ENCODE measurements around the gene LIN37.

Gene LIN37

GRCh38 chr19:35731779-35732405, 16.5 kb upstream of the LIN37 start:
- intact Hi-C loops (cut with DNase I): no loop called here
- no peak for DNase-seq

DNA sequence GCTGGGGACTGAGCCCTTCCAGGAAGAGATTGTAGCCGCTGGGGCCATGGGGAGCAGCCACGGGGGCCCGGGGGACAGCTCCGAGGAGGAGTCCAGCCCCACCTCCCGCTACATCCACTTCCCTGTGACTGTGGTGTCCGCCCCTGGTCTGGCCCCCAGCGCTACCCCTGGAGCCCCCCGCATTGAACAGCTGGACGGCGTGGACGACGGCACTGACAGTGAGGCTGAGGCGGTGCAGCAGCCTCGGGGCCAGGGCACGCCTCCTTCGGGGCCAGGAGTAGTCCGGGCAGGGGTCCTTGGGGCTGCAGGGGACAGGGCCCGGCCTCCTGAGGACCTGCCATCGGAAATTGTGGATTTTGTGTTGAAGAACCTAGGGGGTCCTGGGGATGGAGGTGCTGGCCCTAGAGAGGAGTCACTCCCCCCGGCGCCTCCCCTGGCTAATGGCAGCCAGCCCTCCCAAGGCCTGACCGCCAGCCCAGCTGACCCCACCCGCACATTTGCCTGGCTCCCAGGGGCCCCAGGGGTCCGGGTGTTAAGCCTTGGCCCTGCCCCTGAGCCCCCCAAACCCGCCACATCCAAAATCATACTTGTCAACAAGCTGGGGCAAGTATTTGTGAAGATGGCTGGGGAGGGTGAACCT, 15.7 kb upstream of the LIN37 start:
- no peak for DNase-seq
- intact Hi-C loops (cut with DNase I): no loop called here

DNA sequence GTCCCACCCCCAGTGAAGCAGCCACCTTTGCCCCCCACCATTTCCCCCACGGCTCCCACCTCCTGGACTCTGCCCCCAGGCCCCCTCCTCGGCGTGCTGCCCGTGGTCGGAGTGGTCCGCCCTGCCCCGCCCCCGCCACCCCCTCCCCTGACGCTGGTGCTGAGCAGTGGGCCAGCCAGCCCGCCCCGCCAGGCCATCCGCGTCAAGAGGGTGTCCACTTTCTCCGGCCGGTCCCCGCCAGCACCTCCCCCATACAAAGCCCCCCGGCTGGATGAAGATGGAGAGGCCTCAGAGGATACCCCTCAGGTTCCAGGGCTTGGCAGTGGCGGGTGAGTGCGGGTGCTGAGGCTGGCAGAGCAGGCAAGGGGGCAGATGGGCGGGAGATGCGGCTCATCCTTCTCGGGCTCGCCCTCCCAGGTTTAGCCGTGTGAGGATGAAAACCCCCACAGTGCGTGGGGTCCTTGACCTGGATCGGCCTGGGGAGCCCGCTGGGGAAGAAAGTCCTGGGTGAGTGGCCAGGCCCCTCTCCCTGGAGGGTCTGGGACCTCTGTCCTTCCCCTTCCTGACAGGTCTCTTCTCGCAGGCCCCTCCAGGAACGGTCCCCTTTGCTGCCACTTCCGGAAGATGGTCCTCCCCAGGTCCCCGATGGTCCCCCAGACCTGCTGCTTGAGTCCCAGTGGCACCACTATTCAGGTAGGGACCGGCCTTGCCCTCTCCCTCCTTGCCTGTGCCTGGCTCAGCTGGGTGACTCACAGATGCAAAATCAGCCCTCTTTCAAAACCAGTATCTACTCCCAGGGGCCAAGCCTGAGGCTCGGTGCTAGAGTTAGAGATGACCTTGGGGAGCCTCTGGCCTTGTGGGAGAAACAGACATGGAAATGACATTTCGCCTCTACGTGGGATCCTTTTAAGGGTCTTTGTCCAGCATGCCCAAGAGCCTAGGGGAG, 14.9 kb upstream of the LIN37 start:
- no peak for DNase-seq
- intact Hi-C loops (cut with DNase I): no loop called here

DNA sequence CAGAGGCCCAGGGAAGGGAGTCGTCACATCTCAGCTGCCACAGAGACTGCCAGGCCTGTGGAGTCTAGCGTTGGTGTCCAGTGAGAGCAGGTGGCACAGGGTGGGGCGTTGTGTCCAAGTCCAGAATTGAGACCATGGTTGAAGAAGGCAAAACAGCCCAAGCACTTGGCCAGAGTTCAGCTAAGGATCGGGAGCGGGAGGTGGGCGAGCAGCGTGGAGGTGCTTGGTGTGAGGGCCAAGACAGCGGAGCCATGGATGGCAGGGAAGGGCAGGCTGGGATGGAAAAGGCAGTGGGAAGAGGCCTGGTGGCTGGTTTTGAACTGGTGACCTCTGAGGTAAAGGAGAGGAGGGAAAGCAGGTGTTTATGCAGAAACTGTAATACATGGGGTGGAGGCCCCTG, 14.1 kb upstream of the LIN37 start:
- no peak for DNase-seq
- intact Hi-C loops (cut with DNase I): no loop called here

DNA sequence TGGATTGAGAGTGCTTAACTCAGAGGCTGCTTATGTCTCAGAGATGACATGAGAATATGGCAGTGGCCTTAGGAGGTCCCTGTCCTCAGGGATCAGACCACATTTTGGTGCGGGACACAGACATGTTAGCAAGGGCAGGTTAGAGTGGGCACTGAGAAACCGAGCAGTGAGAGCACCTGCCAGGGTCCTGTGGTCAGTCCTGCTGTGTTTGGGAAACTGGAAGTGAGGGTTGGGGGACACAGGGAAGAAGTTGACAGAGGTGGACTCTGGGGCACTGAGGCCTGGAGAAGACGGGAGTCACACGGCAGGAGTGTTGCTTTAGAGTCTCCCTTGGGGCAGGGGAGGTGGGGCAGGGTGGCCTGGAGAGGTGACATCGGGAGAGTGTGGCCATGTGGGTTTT, 13.5 kb upstream of the LIN37 start:
- no peak for DNase-seq
- intact Hi-C loops (cut with DNase I): no loop called here

DNA sequence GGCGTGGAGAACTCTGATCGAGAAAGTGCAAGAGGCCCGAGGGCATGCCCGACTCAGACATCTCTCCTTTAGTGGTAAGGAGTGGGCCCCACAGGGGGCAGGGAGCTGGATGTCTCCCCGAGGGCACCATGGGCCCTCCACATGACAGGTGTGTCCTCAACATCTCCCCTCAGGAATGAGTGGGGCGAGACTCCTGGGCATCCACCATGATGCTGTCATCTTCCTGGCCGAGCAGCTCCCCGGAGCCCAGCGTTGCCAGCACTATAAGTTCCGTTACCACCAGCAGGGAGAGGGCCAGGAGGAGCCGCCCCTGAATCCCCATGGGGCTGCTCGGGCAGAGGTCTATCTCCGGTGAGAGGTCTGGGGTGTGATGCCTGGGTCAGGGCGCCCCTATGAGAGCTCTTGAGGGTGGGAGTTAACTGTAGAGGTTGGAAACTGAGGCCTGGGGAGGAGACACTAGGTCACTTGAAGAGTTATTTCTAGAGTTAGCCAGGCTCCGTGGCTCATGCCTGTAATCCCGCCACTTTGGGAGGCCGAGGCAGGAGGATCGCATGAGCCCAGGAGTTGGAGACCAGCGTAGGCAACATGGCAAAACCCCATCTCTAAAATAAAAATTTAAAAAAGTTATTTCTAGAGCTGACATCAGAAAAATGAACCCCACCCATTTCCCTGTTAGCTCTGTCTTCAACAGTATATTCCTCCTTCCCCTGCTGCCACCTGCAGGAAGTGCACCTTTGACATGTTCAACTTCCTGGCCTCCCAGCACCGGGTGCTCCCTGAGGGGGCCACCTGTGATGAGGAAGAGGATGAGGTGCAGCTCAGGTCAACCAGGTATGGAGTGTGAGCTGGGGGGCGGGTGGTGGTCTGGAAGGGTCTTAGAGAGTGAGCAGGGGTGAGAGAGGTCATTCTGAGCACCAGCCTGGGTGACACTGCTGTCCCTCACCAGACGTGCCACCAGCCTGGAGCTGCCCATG, 11.2 kb upstream of the LIN37 start:
- no peak for DNase-seq
- intact Hi-C loops (cut with DNase I): no loop called here

- intact Hi-C loops (cut with DNase I): no loop called here
- DNase-seq: no peak
Observed at GRCh38 chr19:35738021-35738886, 10.1 kb upstream of the LIN37 start.

GRCh38 chr19:35738887-35739229, 9.5 kb upstream of the LIN37 start:
- intact Hi-C loops (cut with DNase I): no loop called here
- no peak for DNase-seq

DNA sequence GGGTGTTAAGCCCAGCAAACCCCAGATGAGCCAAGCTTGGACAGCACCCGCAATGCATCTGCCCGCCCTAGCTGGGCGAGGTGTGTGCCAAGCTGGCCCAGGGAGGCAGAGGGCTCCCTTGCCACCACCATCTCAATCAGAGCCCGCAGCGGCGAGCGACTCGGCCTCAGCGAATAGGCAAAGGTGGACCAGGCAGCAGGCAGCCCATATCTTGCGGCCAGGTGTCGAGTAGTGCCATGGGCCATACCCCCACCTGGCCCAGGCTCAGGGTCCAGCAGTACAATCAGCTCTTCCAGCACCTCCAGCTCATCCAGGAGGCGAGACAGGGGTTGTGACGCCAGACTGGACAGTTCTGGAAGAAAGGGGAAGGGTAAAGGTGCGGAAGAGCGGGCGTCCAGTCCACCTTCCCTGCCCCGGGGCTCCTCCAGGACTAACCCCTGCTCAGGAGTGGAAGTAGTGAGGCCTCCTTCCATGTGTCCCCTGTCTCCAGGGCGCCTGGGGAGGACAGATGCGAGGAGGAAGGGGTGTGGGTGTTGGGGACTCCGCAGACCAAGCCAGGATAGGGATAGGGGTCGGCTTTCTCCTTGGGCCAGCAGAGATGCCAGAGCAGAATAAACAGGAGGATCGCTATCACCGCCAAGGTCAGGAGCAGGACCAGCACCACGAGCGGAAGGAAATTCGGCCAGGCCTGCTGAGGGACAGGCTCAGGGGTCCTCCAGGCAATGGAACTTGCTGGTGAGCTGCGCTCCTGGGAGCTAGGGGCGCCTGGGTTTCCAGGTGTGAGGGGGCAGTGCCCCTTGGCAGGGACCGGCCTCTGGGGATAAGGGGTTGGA, 8.9 kb upstream of the LIN37 start:
- intact Hi-C loops (cut with DNase I): loop anchor here (10.0 kb wide), 1 partner anchor 195 kb away; the partner anchor contains the start of gene LRFN3
- DNase-seq: peak in 1 of 42 donors; percentile 29

DNA sequence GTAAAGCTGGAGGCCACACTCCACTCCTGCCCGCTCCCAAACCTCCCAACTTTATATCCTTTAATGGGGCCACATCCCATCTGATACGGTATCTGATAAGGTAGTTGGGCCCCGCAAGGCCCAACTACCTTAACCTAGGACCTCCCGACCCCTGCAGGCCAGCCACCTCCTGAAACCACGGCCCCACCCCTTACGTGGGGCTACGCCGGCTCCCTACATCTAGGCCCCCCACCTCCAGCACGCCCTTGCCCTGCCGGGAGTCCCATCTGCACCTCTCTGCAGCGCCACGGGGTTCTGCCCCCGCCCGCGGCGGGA, 8.3 kb upstream of the LIN37 start:
- DNase-seq: no peak
- intact Hi-C loops (cut with DNase I): loop anchor here (10.0 kb wide), 1 partner anchor 195 kb away; the partner anchor contains the start of gene LRFN3

- intact Hi-C loops (cut with DNase I): loop anchor here (10.0 kb wide), 1 partner anchor 194 kb away; the partner anchor contains the start of gene LRFN3
- DNase-seq: peak; percentile 97 to 100 (median 99)
Observed at GRCh38 chr19:35740423-35741202, 7.8 kb upstream of the LIN37 start.

GRCh38 chr19:35741203-35741515, 7.2 kb upstream of the LIN37 start:
- intact Hi-C loops (cut with DNase I): loop anchor here (10.0 kb wide), 1 partner anchor 194 kb away; the partner anchor contains the start of gene LRFN3
- no peak for DNase-seq

- intact Hi-C loops (cut with DNase I): loop anchor here (10.0 kb wide), 1 partner anchor 193 kb away; the partner anchor contains the start of gene LRFN3
- peak in 15 of 42 donors; percentile 15 to 65 (median 36) for DNase-seq
Observed at GRCh38 chr19:35742121-35742724, 6.2 kb upstream of the LIN37 start, which contains the start of gene IGFLR1. TSS of gene IGFLR1 (minus strand) at chr19:35742452. CDS start at chr19:35741180, 1,272 bp downstream.

GRCh38 chr19:35743640-35744429, 4.5 kb upstream of the LIN37 start:
- intact Hi-C loops (cut with DNase I): loop anchor here (2.0 to 10.0 kb wide), 2 partner anchors 27 to 191 kb away; partner anchors contain the start of gene LRFN3
- no peak for DNase-seq
